ENCODE measurements around the gene LRG1. TPM values are rescaled to one million over a fixed set of nuclear protein-coding genes. Genes with fewer than 3 reads are reported as not detected.

The LRG1 gene
- total and polyA plus RNA-seq, 2 of the 13 experiments (the other 11 are each of a cell fraction or from before 2014, with no cell fraction given): 12.0 to 39.3 TPM

DNA sequence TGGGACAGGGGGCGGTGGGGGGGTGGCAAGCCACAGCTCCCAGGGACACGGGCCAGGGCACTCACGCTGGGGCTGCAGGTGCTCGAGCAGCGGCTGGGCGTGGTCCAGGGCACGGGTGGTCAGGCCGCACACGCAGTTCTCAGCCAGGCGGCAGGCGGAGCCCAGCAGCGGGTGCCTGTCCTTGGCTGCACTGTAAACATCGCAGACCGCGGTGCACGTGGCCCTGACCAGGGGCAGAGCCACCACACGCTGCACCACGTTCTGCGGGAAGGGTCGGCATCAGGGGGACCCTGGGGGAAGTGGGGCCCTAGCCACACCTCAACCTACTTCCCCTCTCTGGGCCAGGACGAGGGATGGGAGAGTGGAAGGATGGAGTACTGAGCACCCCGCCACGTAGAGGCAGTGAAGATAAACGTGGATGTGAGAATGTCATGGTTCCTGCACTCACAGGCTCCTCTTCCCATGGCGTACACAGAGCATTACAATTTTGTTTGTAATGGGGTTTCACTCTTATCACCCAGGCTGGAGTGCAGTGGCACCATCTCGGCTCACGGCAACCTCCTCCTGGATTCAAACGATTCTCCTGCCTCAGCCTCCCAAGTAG, 8.2 kb downstream of the LRG1 start:
- POLR2A ChIA-PET: interaction anchor here (2.0 kb wide), 1 partner anchor 8 kb away, joined by 4 read pairs; the partner anchor contains the start of gene LRG1
- Histone ChIP-seq H3K9ac (ENCODE audit: insufficient read depth, low read depth, low read length) (no peak overlapping the region), H2AFZ (ENCODE audit: low read length) (no peak overlapping the region), H3K9me3 (ENCODE audit: low read length) (no peaks in the 10 kb centered on the region), H3K36me3 (replicated peaks in 1 of 2; ENCODE audit: control insufficient read depth in 1 of 2, insufficient read depth in 2 of 2, low read length in 2 of 2) (no peaks in the 10 kb centered on the region), H3K4me1 (ENCODE audit: insufficient read depth, low read length) (peaks cover 56% of the 10 kb centered on the region), H3K4me2 (ENCODE audit: low read depth, low read length) (peak overlapping the region; percentile 51), H3K27me3 (ENCODE audit: control insufficient read depth in 1 of 2, insufficient read depth in 2 of 2, low read length in 2 of 2) (no peaks in the 10 kb centered on the region; a peak in 1 of 5 replicates), H3K27ac (ENCODE audit: extremely low read length, insufficient read depth, low read length) (no peak overlapping the region), H4K20me1 (ENCODE audit: insufficient read depth, low read length) (peaks cover 6% of the 10 kb centered on the region; the same call in 1 of the 2 replicates), H3K4me3 (replicated peaks in 1 of 3; ENCODE audit: insufficient read depth in 1 of 3, low read depth in 2 of 3, low read length in 3 of 3) (peak overlapping the region in 1 of 3 experiments; percentile 32; a peak in 1 of 6 replicates), H3K79me2 (ENCODE audit: insufficient read depth, low read length) (no peaks in the 10 kb centered on the region)
- DNase-seq (ENCODE audit: low spot score) (no peak), FAIRE-seq (no peak), ATAC-seq (peak; percentile 75)
- in situ Hi-C loops (cut with HindIII; ENCODE audit: extremely low pct_ligation_motif_present, low pct_unique_long_range_greater_than_20kb): no loop called here
- intact Hi-C loops (cut with micrococcal nuclease; ENCODE audit: unreplicated experiment): no loop called here
- 8% methylated on average over 12 of the region's 28 CpGs for WGBS (ENCODE audit: low lambda C conversion rate)
- BruUV-seq (replicated peaks): no TSS peak
- CTCF ChIA-PET (ENCODE audit: low intra/inter-chr PET ratio, low total read pairs): no interaction called here
- TF ChIP-seq, protein P1, sequence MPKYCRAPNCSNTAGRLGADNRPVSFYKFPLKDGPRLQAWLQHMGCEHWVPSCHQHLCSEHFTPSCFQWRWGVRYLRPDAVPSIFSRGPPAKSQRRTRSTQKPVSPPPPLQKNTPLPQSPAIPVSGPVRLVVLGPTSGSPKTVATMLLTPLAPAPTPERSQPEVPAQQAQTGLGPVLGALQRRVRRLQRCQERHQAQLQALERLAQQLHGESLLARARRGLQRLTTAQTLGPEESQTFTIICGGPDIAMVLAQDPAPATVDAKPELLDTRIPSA (CRISPR knock-in tag; IDR thresholded peaks at IDR 0.05; ENCODE audit: borderline replicate concordance): no peak
- TF ChIP-seq ZBTB1 (CRISPR knock-in tag; IDR thresholded peaks at IDR 0.05; ENCODE audit: borderline replicate concordance) (no peak), SRSF9 (IDR thresholded peaks at IDR 0.05; ENCODE audit: borderline replicate concordance, insufficient read depth, low read depth, low read length, poor library complexity, severe bottlenecking) (no peak), ZNF225 (CRISPR knock-in tag; IDR thresholded peaks at IDR 0.05) (peak; percentile 48; the same call in 1 of the 2 replicates), RFXAP (CRISPR knock-in tag; IDR thresholded peaks at IDR 0.05; ENCODE audit: borderline replicate concordance) (no peak), PCBP2 (optimal IDR thresholded peaks at IDR 0.05; ENCODE audit: low read depth, low read length, poor library complexity, severe bottlenecking) (no peak), ZBTB7A (CRISPR knock-in tag; IDR thresholded peaks at IDR 0.05) (peak; percentile 77), ZNF468 (CRISPR knock-in tag; IDR thresholded peaks at IDR 0.05) (0 out of 2 replicates have a peak, but pooled peaks have one; percentile 72), KDM4B (CRISPR knock-in tag; IDR thresholded peaks at IDR 0.05) (peak; percentile 71; the same call in 1 of the 2 replicates)
- TF ChIP-seq, protein P2, sequence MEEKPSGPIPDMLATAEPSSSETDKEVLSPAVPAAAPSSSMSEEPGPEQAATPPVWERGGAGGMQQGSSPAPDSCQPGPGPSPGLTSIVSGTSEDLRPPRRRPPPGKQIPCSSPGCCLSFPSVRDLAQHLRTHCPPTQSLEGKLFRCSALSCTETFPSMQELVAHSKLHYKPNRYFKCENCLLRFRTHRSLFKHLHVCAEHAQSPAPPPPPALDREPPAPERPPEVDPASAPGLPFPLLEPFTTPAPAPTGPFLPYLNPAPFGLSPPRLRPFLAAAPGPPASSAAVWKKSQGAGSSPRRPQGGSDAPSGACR (CRISPR knock-in tag; IDR thresholded peaks at IDR 0.05): peak; percentile 56; the same call in 1 of the 2 replicates
- TF ChIP-seq, protein P3, sequence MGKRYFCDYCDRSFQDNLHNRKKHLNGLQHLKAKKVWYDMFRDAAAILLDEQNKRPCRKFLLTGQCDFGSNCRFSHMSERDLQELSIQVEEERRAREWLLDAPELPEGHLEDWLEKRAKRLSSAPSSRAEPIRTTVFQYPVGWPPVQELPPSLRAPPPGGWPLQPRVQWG (CRISPR knock-in tag; IDR thresholded peaks at IDR 0.05; ENCODE audit: borderline replicate concordance, low read depth): no peak
- TF ChIP-seq, protein P4, sequence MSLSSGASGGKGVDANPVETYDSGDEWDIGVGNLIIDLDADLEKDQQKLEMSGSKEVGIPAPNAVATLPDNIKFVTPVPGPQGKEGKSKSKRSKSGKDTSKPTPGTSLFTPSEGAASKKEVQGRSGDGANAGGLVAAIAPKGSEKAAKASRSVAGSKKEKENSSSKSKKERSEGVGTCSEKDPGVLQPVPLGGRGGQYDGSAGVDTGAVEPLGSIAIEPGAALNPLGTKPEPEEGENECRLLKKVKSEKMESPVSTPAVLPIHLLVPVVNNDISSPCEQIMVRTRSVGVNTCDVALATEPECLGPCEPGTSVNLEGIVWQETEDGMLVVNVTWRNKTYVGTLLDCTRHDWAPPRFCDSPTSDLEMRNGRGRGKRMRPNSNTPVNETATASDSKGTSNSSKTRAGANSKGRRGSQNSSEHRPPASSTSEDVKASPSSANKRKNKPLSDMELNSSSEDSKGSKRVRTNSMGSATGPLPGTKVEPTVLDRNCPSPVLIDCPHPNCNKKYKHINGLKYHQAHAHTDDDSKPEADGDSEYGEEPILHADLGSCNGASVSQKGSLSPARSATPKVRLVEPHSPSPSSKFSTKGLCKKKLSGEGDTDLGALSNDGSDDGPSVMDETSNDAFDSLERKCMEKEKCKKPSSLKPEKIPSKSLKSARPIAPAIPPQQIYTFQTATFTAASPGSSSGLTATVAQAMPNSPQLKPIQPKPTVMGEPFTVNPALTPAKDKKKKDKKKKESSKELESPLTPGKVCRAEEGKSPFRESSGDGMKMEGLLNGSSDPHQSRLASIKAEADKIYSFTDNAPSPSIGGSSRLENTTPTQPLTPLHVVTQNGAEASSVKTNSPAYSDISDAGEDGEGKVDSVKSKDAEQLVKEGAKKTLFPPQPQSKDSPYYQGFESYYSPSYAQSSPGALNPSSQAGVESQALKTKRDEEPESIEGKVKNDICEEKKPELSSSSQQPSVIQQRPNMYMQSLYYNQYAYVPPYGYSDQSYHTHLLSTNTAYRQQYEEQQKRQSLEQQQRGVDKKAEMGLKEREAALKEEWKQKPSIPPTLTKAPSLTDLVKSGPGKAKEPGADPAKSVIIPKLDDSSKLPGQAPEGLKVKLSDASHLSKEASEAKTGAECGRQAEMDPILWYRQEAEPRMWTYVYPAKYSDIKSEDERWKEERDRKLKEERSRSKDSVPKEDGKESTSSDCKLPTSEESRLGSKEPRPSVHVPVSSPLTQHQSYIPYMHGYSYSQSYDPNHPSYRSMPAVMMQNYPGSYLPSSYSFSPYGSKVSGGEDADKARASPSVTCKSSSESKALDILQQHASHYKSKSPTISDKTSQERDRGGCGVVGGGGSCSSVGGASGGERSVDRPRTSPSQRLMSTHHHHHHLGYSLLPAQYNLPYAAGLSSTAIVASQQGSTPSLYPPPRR (CRISPR knock-in tag; IDR thresholded peaks at IDR 0.05; ENCODE audit: borderline replicate concordance): peak; percentile 64; the same call in 1 of the 2 replicates
- TF ChIP-seq, protein P5, sequence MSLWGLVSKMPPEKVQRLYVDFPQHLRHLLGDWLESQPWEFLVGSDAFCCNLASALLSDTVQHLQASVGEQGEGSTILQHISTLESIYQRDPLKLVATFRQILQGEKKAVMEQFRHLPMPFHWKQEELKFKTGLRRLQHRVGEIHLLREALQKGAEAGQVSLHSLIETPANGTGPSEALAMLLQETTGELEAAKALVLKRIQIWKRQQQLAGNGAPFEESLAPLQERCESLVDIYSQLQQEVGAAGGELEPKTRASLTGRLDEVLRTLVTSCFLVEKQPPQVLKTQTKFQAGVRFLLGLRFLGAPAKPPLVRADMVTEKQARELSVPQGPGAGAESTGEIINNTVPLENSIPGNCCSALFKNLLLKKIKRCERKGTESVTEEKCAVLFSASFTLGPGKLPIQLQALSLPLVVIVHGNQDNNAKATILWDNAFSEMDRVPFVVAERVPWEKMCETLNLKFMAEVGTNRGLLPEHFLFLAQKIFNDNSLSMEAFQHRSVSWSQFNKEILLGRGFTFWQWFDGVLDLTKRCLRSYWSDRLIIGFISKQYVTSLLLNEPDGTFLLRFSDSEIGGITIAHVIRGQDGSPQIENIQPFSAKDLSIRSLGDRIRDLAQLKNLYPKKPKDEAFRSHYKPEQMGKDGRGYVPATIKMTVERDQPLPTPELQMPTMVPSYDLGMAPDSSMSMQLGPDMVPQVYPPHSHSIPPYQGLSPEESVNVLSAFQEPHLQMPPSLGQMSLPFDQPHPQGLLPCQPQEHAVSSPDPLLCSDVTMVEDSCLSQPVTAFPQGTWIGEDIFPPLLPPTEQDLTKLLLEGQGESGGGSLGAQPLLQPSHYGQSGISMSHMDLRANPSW (CRISPR knock-in tag; IDR thresholded peaks at IDR 0.05; ENCODE audit: borderline replicate concordance): no peak
